Eye (tissue), 1 donor: ENCODE results near the gene ALDH4A1.
A peak's percentile ranks its signal among the peaks of the same experiment; 100 is the strongest.
"Not testable (repeated sequence)": the region's sequence is repeated elsewhere in the genome, so short reads cannot be mapped to it uniquely, and the experiment has no call there.

Source experiments
- DNase-seq: peaks from one replicate; pipeline ENCODE4 v3.0.0-alpha.2; 2015

The ALDH4A1 gene

GRCh38 chr1:18847723-18848122 is 54.6 kb downstream of the ALDH4A1 start:
- not testable (repeated sequence) for DNase-seq

DNA sequence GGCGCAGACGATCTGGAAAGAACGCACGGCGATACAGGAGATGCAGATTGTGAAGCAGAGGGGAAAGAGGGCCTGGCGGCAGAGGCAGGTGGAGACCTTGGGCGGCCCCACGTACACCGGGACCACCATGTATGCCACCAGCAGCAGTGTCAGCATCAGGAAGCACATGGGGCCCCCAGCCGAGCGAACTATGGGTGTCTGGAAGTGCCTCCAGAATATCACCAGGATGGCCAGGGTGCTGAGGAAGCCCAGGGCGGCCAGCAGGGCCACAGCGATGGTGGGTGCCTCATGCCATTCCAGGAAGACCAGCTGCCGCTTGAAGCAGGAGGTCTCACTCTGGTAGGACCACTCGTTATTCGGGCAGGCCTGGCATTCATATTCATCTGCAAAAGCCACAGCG is 62.2 kb downstream of the ALDH4A1 start:
- DNase-seq, result no peak

GRCh38 chr1:18836654-18837053 is 65.7 kb downstream of the ALDH4A1 start:
- DNase-seq, result no peak

DNA sequence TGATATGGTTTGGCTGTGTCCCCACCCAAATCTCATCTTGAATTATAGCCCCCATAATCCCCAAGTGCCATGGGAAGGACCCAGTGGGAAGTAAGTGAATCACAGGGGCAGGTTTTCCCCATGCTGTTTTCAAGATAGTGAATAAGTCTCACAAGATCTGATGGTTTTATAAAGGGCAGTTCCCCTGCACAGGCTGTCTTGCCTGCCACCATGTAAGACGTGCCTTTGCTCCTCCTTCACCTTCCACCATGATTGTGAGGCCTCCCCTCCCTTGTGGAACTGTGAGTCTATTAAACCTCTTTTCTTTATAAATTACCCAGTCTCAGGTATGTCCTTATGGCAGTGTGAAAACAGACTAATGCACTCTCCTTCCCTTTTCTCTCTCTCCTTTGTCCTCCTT is 70.0 kb downstream of the ALDH4A1 start:
- not testable (repeated sequence) for DNase-seq

DNA sequence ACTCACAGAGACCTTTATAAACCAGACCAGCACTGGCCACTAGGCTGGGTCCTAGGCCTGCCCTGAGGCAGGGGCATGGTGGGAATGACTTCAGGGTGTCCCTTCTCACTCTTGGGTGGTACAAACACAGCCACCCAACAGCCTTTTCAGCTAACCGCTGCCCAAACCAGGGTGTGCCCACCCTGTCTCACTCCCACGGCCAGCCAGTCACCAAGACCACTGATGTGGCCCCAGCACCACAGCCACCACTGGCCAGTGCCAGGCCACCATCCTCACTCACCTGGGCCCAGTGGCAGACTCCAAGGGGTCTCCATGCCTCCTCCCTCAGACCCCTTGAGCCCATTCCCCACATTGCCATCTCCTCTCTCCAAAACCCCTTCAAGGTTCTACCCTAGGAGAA is 70.7 kb downstream of the ALDH4A1 start:
- no peak for DNase-seq

GRCh38 chr1:18830596-18830995 is 71.8 kb downstream of the ALDH4A1 start:
- DNase-seq, result peak; percentile 67

DNA sequence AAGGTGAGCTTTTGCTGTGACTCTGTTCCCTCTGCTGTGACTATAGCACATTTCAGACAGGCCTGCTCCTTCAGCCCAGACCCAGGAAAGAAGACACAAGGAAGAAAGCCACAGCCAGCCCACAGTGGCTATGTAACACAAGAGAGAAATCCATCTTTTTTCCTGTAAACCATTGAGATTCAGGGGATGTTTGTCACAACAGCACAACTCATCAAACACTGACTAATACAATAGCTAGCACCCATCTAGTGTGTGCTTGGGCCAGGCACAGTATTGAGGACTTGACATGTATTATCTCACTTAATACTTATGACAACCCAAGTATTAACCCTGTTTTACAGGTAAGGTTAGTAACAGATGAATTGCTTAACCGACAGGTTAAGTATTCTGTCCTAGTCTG is 72.7 kb downstream of the ALDH4A1 start:
- DNase-seq, result no peak

DNA sequence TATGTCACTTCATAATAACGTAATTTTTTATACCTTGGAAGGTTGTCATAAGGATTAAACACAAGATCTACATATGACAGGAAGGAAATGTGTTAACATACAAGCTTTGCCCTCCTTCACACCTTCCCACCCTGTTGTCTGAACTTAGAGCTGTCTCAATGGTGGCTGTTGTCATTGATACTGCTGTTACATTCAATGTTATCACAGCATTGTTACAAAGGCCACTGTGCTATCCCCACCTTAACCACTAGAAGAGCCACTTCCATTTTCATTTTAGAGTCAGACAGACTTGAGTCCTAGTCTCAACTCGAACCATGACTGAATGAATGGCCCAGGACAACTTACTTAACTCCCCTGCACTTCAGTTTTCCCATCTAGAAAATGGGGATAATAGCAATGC is 74.1 kb downstream of the ALDH4A1 start:
- no peak for DNase-seq

DNA sequence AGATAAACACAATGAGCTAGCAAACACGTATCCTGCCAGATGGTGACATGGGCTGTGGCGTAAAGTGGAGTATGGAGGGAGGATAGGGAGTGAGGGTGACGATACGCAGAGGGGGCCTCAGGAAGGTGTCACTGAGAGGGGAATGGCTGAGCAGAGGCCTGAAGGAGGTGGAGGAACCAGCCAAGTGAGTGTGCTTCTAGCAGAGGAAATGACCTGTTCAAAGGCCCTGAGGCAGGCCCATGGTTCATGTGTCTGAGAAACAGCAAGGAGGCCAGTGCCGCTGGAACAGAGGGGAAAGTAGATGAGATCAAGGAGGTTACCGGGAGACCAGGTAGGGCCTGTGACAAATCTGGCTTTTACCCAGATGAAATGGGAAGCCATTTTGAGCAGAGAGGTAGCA is 78.9 kb downstream of the ALDH4A1 start:
- DNase-seq, result no peak
